ENCODE results near the gene PHF10. TPM values are rescaled to one million over a fixed set of nuclear protein-coding genes. Genes with fewer than 3 reads are reported as not detected.
A peak's percentile ranks its signal among the peaks of the same experiment; 100 is the strongest.

PHF10 gene
- total RNA-seq, 1 donor from 2014 or later = 76.5 TPM

DNA sequence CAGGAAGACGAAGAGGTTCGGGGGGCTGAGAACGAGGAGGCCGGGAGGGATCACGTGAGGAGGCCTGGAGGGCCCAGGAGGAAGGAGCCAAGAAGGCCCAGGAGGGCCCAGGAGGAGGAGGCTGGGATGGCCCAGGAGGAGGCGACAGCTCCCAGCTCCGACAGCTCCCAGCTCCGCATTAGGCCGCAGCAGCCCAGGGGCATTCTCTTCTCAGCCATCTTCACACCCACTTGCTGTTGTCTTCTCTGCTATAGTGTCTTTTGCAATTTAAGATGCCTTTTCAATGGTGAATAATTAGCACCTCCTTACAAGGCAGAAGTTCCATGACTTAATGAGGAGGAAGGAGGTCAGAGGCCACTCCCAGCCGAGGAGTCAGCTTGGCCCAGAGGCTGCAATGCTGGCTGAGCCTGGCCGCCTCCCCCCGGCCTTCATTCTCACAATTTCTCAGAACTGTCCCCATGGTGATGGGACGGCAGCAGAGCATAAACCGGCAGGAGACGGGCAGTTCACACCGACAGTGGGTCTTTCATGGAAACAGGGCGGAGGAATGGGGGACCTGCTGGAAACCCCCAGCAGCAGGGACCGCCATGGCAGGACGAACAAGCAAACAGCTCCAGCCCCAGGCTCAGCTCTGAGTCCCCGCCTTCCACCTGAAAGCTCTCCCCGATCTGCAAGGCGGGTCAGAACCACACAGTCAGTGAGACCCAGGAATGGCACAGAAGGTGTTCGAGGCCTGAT lies 67.6 kb downstream of the PHF10 start:
- no peak for ATAC-seq
- no peak for DNase-seq (ENCODE audit: low spot score)
- intact Hi-C loops (cut with DNase I) = no loop called here

DNA sequence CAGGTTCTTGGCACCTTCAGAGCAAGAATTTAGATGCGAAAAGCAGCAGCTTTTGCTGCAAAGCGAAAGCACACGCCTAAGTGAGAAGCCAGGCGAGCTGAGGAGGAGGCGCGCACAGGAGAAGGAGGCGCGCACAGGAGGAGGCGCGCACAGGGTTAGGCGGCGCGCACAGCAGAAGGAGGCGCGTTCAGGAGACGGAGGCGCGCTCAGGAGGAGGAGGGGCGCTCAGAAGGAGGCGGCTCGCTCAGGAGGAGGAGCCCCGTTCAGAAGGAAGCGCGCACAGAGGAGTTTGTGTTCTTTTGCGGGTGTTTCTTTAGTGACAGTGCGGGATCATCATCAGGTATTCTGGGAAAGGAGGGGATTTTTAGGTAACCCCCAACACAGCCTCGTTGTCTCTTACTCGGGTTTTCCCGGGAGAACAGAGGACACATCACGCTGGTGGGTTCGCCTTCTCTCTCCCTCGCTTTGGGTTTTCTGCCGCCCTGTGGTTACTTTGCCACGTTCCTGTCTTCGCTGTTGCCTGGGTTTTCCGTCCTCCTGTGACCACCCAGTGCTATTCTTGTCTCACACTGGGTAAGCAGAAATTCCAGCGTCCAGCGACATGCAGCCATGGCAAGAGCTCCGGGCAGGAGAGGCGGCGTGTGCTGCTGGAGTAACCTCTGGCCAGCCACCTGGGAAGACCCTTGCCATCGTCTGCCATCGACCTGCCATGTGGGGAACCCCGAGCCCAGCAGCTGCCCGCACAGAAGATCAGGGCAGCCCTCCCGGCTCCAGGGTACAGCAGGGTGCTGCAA lies 69.5 kb downstream of the PHF10 start:
- intact Hi-C loops (cut with DNase I) = no loop called here
- peak; percentile 98 for ATAC-seq
- DNase-seq (ENCODE audit: low spot score) = peak; percentile 85

Other genes with a start within 250 kb of the PHF10 start
- gene WDR27, start 22.5 kb downstream of the PHF10 start, total RNA-seq = 58.5 TPM
- 28.2 TPM for gene C6orf120, start 22.4 kb downstream of the PHF10 start, total RNA-seq
- gene DYNLT2, start 27.1 kb upstream of the PHF10 start, total RNA-seq = 2.9 TPM
- gene ERMARD, start 27.1 kb upstream of the PHF10 start, total RNA-seq = 32.5 TPM

All from sciatic nerve (tissue), 2 donors.